Activated CD8-positive, alpha-beta memory T cell treated with anti-CD3 and anti-CD28 coated beads, Interleukin-2, amount 50 U/mL, for 48 hours (primary cell): ENCODE measurements around the gene MTHFSD.
A peak's percentile ranks its signal among the peaks of the same experiment; 100 is the strongest.
"Not testable (repeated sequence)": the region's sequence is repeated elsewhere in the genome, so short reads cannot be mapped to it uniquely, and the experiment has no call there.

Experiments
- DNase-seq: peaks from one replicate; pipeline ENCODE4 v3.0.0-alpha.2; 2020

The MTHFSD gene, protein sequence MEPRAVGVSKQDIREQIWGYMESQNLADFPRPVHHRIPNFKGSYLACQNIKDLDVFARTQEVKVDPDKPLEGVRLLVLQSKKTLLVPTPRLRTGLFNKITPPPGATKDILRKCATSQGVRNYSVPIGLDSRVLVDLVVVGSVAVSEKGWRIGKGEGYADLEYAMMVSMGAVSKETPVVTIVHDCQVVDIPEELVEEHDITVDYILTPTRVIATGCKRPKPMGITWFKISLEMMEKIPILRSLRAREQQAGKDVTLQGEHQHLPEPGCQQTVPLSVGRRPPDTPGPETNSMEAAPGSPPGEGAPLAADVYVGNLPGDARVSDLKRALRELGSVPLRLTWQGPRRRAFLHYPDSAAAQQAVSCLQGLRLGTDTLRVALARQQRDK

DNA sequence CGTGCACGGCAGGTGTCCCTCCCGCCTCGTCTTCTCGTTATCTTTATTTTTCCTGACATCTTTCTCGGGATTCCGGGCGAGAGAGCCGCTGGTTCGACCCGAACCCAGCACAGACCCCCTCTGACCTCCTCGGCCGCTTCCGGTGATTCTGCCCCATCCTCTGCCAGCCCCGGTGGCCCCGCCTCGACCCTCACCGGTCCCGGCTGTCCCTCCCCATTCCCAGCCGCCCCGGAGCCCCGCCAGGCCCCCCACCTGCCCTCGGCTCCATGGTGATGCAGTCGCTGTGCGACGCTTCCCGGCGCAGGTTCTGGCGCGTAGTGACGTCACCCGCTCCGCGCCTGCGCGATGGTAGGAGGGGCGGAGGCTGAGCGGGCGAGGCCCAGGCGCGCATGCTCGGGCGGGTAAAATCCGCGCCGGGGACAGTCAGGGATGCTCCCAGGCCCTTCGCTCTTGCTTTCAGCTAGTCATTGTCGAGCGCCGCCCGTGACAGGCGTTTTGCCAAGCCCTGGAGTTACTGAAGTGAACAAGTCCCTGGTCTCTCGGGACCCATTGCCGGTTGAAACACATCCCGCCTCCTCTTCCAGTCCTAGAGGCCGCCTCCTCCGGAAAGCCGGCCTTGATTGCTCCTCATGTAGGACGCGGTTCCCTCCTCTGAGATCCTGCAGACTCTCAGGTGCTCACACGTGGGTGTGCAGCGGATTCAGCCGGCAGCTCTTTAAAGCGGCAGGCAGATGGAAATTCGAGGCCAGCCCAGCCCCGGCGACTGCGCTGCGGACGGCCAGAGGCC, at the start of gene MTHFSD:
TSS of gene MTHFSD (minus strand) at position 319 of the 787 bp plus-strand sequence. CDS start at position 268, 51 bp downstream.
- DNase-seq = peak; percentile 99

- peak; percentile 58 for DNase-seq
Observed at GRCh38 chr16:86604436-86605193, 49.6 kb upstream of the MTHFSD start.

GRCh38 chr16:86602521-86602920, 47.5 kb upstream of the MTHFSD start:
- no peak for DNase-seq

GRCh38 chr16:86601356-86601755, 46.3 kb upstream of the MTHFSD start:
- DNase-seq = no peak

DNA sequence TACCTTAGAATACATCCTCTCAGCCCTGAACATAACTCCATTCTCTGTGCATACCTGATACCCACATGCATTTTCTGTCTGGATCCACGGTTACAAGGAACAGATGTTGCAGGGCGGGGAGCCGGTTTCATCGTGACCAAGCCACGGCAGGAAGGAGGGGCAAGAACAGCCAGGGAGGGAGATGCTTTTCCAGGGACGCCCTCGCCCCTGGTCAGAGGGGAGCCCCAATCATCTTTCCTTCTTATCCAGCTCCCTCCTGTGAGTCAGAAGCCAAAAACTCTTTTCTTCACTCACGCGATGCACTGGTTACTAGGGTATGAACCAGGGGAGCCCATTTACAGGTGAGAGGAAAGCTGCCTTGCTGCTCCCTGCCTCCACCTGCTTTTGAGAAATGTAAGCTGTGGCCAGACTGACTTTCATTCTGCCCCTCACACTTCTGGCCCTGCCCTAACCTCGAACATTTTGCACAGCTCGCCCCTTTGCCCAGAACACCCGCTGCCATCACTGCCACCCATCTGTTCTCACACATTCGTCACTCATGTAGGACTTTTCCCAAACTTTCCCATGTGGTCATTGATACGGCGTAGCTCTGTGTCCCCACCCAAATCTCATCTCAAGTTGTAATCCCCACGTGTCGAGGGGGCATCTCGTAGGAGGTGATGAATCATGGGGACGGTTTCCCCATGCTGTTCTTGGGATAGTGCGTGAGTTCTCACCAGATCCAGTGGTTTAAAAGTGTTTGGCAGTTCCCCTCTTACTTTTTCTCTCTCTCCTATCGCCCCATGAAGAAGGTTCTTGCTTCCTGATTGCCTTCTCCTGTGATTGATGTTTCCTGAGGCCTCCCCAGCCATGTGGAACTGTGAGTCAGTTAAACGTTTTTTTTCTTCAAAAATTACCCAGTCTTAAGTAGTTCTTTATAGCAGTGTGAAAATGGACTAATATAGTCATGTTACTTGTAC, 43.9 kb upstream of the MTHFSD start:
- no peak for DNase-seq

GRCh38 chr16:86597880-86598606, 43.0 kb upstream of the MTHFSD start:
- DNase-seq = no peak

DNA sequence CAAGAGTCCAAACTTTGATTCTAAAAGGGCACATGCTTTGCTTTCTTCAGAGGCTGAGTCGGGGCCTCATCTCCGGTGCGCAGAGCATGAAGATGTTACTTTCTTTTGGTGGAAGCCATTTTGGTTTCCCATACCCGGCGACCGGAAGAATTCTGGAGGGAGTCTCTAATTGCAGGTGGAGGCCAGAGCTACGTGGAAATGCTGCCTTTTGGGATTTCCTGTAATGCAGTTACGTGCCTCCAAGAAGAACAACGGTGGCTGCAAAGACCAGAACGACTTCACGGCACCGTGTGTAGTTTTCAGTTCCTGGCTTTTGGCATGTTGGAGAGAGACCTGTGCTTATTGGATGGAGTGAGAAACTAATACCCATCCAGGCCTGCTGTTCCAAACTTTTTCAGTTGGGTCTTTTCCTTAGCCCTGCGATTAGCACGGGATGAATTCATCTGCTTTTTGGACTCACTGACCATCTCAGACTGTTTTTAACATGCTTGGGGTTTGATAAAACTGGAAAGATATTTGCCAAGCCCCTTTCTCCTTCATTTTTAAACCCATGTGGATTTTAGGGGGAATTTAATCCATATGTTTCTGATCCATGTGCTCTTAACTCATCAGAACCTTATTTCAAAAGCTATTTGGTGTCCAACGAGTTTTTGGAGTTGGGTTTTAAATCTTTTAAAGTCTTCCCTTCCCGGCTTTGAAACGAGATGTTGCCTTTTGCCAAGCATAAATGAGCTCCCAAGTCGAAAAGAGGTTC, 42.3 kb upstream of the MTHFSD start:
- no peak for DNase-seq

DNA sequence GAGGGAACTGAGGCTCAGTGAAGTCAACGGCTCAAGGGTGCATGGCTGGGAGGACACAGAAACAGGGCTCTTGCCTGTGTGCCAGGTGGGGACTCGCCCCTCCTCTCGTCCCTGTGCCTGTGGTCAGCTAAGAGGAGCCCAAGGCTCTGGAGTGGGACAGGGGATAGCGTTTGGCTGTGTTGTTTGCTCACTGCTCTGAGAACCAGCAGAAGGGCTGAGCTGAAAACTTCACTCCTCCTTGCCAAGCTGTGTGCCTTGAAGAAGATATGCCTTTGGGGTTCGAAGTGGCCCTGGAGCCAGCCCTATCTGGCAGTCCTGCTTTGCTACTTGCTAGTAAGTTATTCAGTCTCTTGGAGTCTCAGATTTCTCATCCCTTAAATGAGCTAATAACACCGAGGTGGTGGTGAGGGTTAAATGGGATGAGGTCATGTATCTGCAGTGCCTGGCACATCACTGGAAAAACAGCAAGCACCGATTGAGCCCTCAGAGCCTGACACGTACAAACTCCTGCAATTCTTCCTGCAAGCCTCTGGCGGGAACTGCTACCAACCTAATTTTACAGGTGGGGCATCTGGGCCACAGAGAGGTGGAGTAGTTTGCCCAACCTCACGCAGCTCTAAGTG, 41.1 kb upstream of the MTHFSD start:
- no peak for DNase-seq

GRCh38 chr16:86594721-86595120, 39.7 kb upstream of the MTHFSD start:
- no peak for DNase-seq

- no peak for DNase-seq
Observed at GRCh38 chr16:86593913-86594620, 39.0 kb upstream of the MTHFSD start.

- DNase-seq = no peak
Observed at GRCh38 chr16:86591270-86591669, 36.2 kb upstream of the MTHFSD start.

DNA sequence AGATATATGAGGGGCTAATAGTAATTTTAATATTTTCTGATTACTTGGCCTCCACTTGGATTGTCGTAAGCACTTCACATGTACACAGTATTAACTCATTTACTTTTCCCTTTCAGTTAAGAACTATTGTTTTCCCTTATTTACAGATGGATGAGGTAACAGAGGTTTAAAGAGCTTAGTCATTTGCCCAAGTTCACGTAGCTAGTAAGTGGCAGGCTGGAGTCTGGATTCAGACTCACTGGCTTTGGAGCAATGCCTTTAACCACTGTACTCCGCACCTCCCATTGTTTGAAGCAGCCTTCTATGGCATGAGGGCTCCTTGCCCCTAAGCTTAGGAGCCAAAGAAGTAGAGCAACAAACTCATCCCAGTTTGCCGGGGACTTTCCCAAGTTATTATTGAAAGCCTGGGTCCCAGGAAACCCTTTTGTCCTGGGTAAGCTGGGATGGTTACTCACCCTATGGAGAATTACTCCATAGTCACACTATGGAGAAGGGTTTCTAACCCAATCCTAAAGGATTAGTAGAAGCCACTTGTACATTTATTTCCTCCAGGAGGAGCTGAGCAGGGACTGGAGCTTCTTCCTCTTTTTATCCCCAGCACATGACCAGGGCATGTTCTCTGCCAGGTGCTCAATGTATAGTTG, 35.6 kb upstream of the MTHFSD start:
- no peak for DNase-seq

DNA sequence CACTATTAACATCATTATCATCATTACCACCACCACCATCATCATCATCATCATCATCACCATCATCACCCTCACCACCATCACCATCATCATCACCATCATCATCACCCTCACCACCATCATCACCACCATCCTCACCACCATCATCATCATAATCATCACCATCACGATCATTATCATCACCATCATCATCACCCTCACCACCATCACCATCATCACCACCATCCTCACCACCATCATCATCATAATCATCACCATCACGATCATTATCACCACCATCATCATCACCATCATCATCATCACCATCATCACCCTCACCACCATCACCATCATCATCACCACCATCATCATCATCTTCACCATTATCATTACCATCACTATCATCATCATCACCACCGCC, 32.9 kb upstream of the MTHFSD start:
- not testable (repeated sequence) for DNase-seq

DNA sequence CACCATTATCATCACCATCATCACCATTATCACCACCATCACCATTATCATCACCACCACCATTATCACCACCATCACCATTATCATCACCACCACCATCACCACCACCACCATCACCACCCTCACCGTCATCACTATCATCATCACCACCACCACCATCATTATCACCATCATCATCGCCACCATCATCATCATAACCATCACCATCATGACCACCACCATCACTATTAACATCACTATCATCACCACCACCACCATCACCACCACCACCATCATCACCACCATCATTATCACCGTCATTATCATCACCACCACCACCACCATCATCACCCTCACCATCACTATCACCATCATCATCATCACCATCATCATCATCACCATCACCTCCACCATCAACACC, 32.5 kb upstream of the MTHFSD start:
- no peak for DNase-seq

GRCh38 chr16:86585821-86586611, 31.0 kb upstream of the MTHFSD start:
- DNase-seq = no peak

GRCh38 chr16:86584726-86585721, 30.0 kb upstream of the MTHFSD start:
- DNase-seq = no peak
